GM12878 (cell line): Measurements from ENCODE around the gene OR4F15. TPM values are rescaled to one million over a fixed set of nuclear protein-coding genes. Genes with fewer than 3 reads are reported as not detected.
A peak's percentile ranks its signal among the peaks of the same experiment; 100 is the strongest.

Experiments
- ATAC-seq: fragments of 200-7000 bp; cut with Tn5 transposase; 3 replicates; pipeline ENCODE4 v1.9.1; 2020; ENCODE audit warnings: mild to moderate bottlenecking, moderate library complexity
- Bru-seq: library from RNA; stranded (reverse); fragments of 400-500 nt; gene quantifications from one replicate; lab custom pipeline; 2021; lab: Mats Ljungman, UMichigan
- BruChase-seq, 2 experiments: library from RNA; stranded (reverse); fragments of 400-500 nt; gene quantifications; one replicate each; lab custom pipeline; 2021; lab: Mats Ljungman, UMichigan
- BruUV-seq: library from RNA; stranded (reverse); fragments of 400-500 nt; replicated peaks from 2 replicates; lab custom pipeline; 2021; lab: Mats Ljungman, UMichigan
- CTCF ChIA-PET: fragments of 300-600 bp; sonication (Branson Sonifier 250); formaldehyde crosslinking; extraction: SDS; loops from one replicate; lab custom pipeline; 2021; ENCODE audit warnings: inconsistent platforms; lab: Yijun Ruan, JAX
- POLR2A ChIA-PET: fragments of 350-600 bp; formaldehyde crosslinking; extraction: SDS; loops from one replicate; lab custom pipeline; 2021; ENCODE audit warnings: inconsistent platforms; lab: Charles Lee
- RAD21 ChIA-PET: fragments of 300-600 bp; sonication (Branson Sonifier 250); formaldehyde crosslinking; loops from one replicate; lab custom pipeline; 2023; ENCODE audit warnings: antibody characterized with exemption; ENCODE audit not compliant: unreplicated experiment; lab: Charles Lee
- SMC1A ChIA-PET: fragments of 300-600 bp; sonication (Branson Sonifier 250); formaldehyde crosslinking; loops from one replicate; lab custom pipeline; 2023; ENCODE audit not compliant: unreplicated experiment, uncharacterized antibody; lab: Charles Lee
- DNase-seq: peaks from one replicate; pipeline ENCODE4 v3.0.0-alpha.2; 2011; ENCODE audit warnings: low read depth, low spot score
- FAIRE-seq: peaks from 3 replicates; lab custom pipeline; 2011; peaks lifted over from hg19 to GRCh38; lab: Jason Lieb, UNC
- H2AFZ ChIP-seq: 2 replicates; pipeline ENCODE4 v1.6.0; 2011; ENCODE audit warnings: low read depth, low read length, control low read depth; ENCODE audit not compliant: control insufficient read depth
- H3K27ac ChIP-seq: 2 replicates; pipeline ENCODE4 v1.5.1; 2011; ENCODE audit warnings: control low read depth; ENCODE audit not compliant: control insufficient read depth, insufficient read depth
- H3K27me3 ChIP-seq, 2 experiments: replicated peaks in 1 of 2; 2 replicates each; pipeline versions ENCODE4 v1.6.0 to v1.6.1; 2011; ENCODE audit warnings: low read length in 1 of 2; ENCODE audit not compliant: control insufficient read depth in 2 of 2, insufficient read depth in 2 of 2
- H3K36me3 ChIP-seq, 2 experiments: 2 replicates each; pipeline ENCODE4 v1.5.1; 2011; ENCODE audit warnings: low read length in 1 of 2; ENCODE audit not compliant: control insufficient read depth in 2 of 2, insufficient read depth in 2 of 2
- H3K4me1 ChIP-seq: 2 replicates; pipeline ENCODE4 v1.6.1; 2011; ENCODE audit warnings: mild to moderate bottlenecking, low read length, moderate library complexity, mixed read lengths; ENCODE audit not compliant: control insufficient read depth, insufficient read depth
- H3K4me2 ChIP-seq: 2 replicates; pipeline ENCODE4 v1.6.0; 2011; ENCODE audit warnings: control low read depth; ENCODE audit not compliant: control insufficient read depth, insufficient read depth
- H3K4me3 ChIP-seq: fragments of 200-600 bp; sonication (generic); 2 replicates; pipeline ENCODE4 v1.5.1; 2016
- H3K79me2 ChIP-seq: 2 replicates; pipeline ENCODE4 v1.6.0; 2011; ENCODE audit warnings: low read length; ENCODE audit not compliant: control insufficient read depth, insufficient read depth
- H3K9ac ChIP-seq: 2 replicates; pipeline ENCODE4 v1.8.0; 2011; ENCODE audit warnings: low read length, control low read depth, mixed read lengths; ENCODE audit not compliant: control insufficient read depth, insufficient read depth
- H3K9me3 ChIP-seq: replicated peaks from 3 replicates; pipeline ENCODE4 v1.5.1; 2011; ENCODE audit warnings: mild to moderate bottlenecking, low read length; ENCODE audit not compliant: control insufficient read depth, insufficient read depth
- H4K20me1 ChIP-seq: 2 replicates; pipeline ENCODE4 v1.6.0; 2011; ENCODE audit not compliant: control insufficient read depth, insufficient read depth
- ATF7 ChIP-seq: fragments of 450-650 bp; IDR thresholded peaks from 2 replicates; pipeline ENCODE4 v1.6.1; 2016; ENCODE audit warnings: low read depth, mild to moderate bottlenecking
- BHLHE40 ChIP-seq, 2 experiments: fragments of 450-650 bp in 1 of 2; IDR thresholded peaks; 2 replicates each; pipeline ENCODE4 v1.6.1; 2011 to 2017; ENCODE audit warnings: low read depth in 2 of 2, borderline replicate concordance in 1 of 2, improper control_type of control experiment in 1 of 2, low read length in 1 of 2, mild to moderate bottlenecking in 1 of 2
- CBX3 ChIP-seq: fragments of 200-600 bp; sonication (generic); IDR thresholded peaks from 2 replicates; pipeline ENCODE4 v1.6.1; 2016; ENCODE audit warnings: low read depth, borderline replicate concordance
- CHD1 ChIP-seq: IDR thresholded peaks from 2 replicates; pipeline ENCODE4 v1.6.1; 2012; ENCODE audit warnings: low read depth, low read length, improper control_type of control experiment
- DPF2 ChIP-seq: fragments of 450-650 bp; IDR thresholded peaks from 2 replicates; pipeline ENCODE4 v1.6.1; 2017; ENCODE audit warnings: mild to moderate bottlenecking
- E2F4 ChIP-seq: IDR thresholded peaks from 2 replicates; pipeline ENCODE4 v1.6.1; 2012; ENCODE audit warnings: low read depth, low read length, improper control_type of control experiment
- FOXM1 ChIP-seq: IDR thresholded peaks from 2 replicates; pipeline ENCODE4 v1.6.1; 2012; ENCODE audit warnings: low read depth, mild to moderate bottlenecking, inconsistent platforms, low read length, moderate library complexity
- GATAD2B ChIP-seq: fragments of 450-650 bp; conservative IDR thresholded peaks from 2 replicates; pipeline ENCODE4 v1.6.1; 2017; ENCODE audit warnings: low read depth, mild to moderate bottlenecking, moderate library complexity
- HDAC6 ChIP-seq: fragments of 200-600 bp; sonication (generic); IDR thresholded peaks from one replicate; pipeline ENCODE4 v1.8.0; 2017; ENCODE audit warnings: antibody characterized with exemption; ENCODE audit not compliant: unreplicated experiment
- MLLT1 ChIP-seq: fragments of 450-650 bp; IDR thresholded peaks from 2 replicates; pipeline ENCODE4 v1.6.1; 2016; ENCODE audit warnings: mild to moderate bottlenecking
- NFXL1 ChIP-seq: fragments of 450-650 bp; IDR thresholded peaks from 2 replicates; pipeline ENCODE4 v1.6.1; 2017; ENCODE audit warnings: antibody characterized with exemption, mild to moderate bottlenecking, borderline replicate concordance
- RBBP5 ChIP-seq: fragments of 200-600 bp; sonication (generic); conservative IDR thresholded peaks from 2 replicates; pipeline ENCODE4 v1.6.1; 2016
- RELA ChIP-seq: fragments of 450-650 bp; IDR thresholded peaks from 2 replicates; pipeline ENCODE4 v1.8.0; 2014; ENCODE audit warnings: borderline replicate concordance; ENCODE audit not compliant: partially characterized antibody
- SIX5 ChIP-seq: IDR thresholded peaks from 2 replicates; pipeline ENCODE4 v1.6.1; 2011; ENCODE audit warnings: mild to moderate bottlenecking, low read depth, low read length, moderate library complexity; ENCODE audit not compliant: severe bottlenecking
- SMARCA5 ChIP-seq: fragments of 450-650 bp; IDR thresholded peaks from 2 replicates; pipeline ENCODE4 v1.6.1; 2017; ENCODE audit warnings: mild to moderate bottlenecking
- SMC3 ChIP-seq: IDR thresholded peaks from 2 replicates; pipeline ENCODE4 v1.6.1; 2011; ENCODE audit warnings: low read length, improper control_type of control experiment, borderline replicate concordance
- STAT3 ChIP-seq: IDR thresholded peaks from 2 replicates; pipeline ENCODE4 v1.6.1; 2011; ENCODE audit warnings: low read depth, low read length, improper control_type of control experiment
- YY1 ChIP-seq: IDR thresholded peaks from 2 replicates; pipeline ENCODE4 v1.6.1; 2011; ENCODE audit warnings: low read depth, mild to moderate bottlenecking, low read length
- ZBTB4 ChIP-seq: fragments of 450-650 bp; formaldehyde crosslinking; IDR thresholded peaks from 2 replicates; pipeline ENCODE4 v1.4.0; 2022; ENCODE audit warnings: mild to moderate bottlenecking, moderate library complexity
- in situ Hi-C: fragments of 300-500 bp; cut with MboI; formaldehyde crosslinking; loops from 9 replicates; pipeline ENCODE4 v1.14.3; 2018; ENCODE audit warnings: mixed read lengths
- intact Hi-C: fragments of 100-400 bp; cut with micrococcal nuclease; formaldehyde crosslinking; loops from one replicate; pipeline ENCODE4 v1.14.2; 2022; ENCODE audit not compliant: unreplicated experiment
- long read RNA-seq, 2 experiments: library from polyadenylated mRNA; unstranded; transcript quantifications; one replicate each; pipeline ENCODE4 v2.0.0, GENCODE V29; 2019 to 2020
- polyA minus RNA-seq, 3 experiments: library from RNA; depleted of rRNA, polyadenylated mRNA; stranded (reverse); fragments of >200 nt; gene quantifications; 2 replicates each; pipeline ENCODE4 v1.2.3, GENCODE V29; 2011
- polyA plus RNA-seq, 11 experiments: library from polyadenylated mRNA; depleted of rRNA in 4 of 11; unstranded in 6 of 11; stranded (reverse) in 5 of 11; fragments of >200 nt; fragmentation: Nextera tagmentation in 4 of 11; fragmentation: Illumina TruSeq in 1 of 11; extraction: Ambion mirVana in 4 of 11; extraction: Trizol in 1 of 11; gene quantifications; 1 replicate in 1 of 11; 2 replicates in 10 of 11; pipeline versions ENCODE4 v1.2.1 to v1.2.3, GENCODE V29; 2011 to 2016; ENCODE audit warnings: inconsistent platforms in 2 of 11, missing spikeins in 2 of 11, low read depth in 1 of 11
- total RNA-seq, 4 experiments: library from RNA; depleted of rRNA in 3 of 4; stranded (reverse); fragments of >200 nt in 3 of 4; fragmentation: Illumina TruSeq in 1 of 4; extraction: Trizol in 1 of 4; gene quantifications; 2 replicates each; pipeline versions ENCODE4 v1.2.1 to v1.2.3, GENCODE V29; 2013 to 2021

Gene OR4F15
- 1.3 and 1.5 TPM in 2 replicates for total RNA-seq (2013; cell fraction: nucleolus; rRNA removed)
- total RNA-seq (2014; rRNA removed), result not detected in 2 replicates
- not detected in 2 replicates for total RNA-seq (2014; rRNA removed; fragmentation: Illumina TruSeq; extraction: Trizol)
- total RNA-seq (2021), result not detected in 2 replicates
- not detected for polyA plus RNA-seq (2011; ENCODE audit: low read depth)
- polyA plus RNA-seq (2011; rRNA removed), result not detected in 2 replicates
- not detected in 2 replicates for polyA plus RNA-seq (2011; cell fraction: cytosol; rRNA removed)
- 0.09 TPM in 1 of 2 replicates, not detected in the other for polyA plus RNA-seq (2011; cell fraction: nucleus; rRNA removed)
- polyA plus RNA-seq (2012), result not detected in 2 replicates
- not detected in 2 replicates for polyA plus RNA-seq (2014; fragmentation: Illumina TruSeq; extraction: Trizol)
- polyA plus RNA-seq (2014; fragmentation: Nextera tagmentation; extraction: Ambion mirVana), result not detected
- not detected in 2 replicates for polyA plus RNA-seq (2014; rRNA removed)
- polyA plus RNA-seq (2016; fragmentation: Nextera tagmentation; extraction: Ambion mirVana), result not detected
- polyA minus RNA-seq (2011; rRNA and poly(A)+ RNA removed), result not detected in 2 replicates
- polyA minus RNA-seq (2011; cell fraction: cytosol; rRNA and poly(A)+ RNA removed), result not detected in 2 replicates
- polyA minus RNA-seq (2011; cell fraction: nucleus; rRNA and poly(A)+ RNA removed), result 0.38 and 0.48 TPM in 2 replicates
- percentile 33 among the genes with signal in this experiment for Bru-seq, nascent RNA
- percentile 30 among the genes with signal in this experiment for BruChase-seq, experiment 1, labeled RNA remaining after a 6-hour chase
- percentile 33 among the genes with signal in this experiment for BruChase-seq, experiment 2, labeled RNA remaining after a 2-hour chase
- long read RNA-seq, experiment 1, result 0 reads
- long read RNA-seq, experiment 2, result 0 reads

GRCh38 chr15:101811902-101812301 lies at the start of gene OR4F15:
Gene OR4F15 (plus strand): TSS chr15:101812202. CDS start chr15:101818187, 5,985 bp downstream.
- ATAC-seq (no peak), FAIRE-seq (no peak), DNase-seq (no peak)
- ChIA-PET SMC1A (no interaction called here), CTCF (no interaction called here), RAD21 (no interaction called here), POLR2A (no interaction called here)
- no peaks in the 10 kb centered on the region for H3K36me3 ChIP-seq
- no peaks in the 10 kb centered on the region for H3K9me3 ChIP-seq
- no peaks in the 10 kb centered on the region for H3K79me2 ChIP-seq
- no peak within 1 kb of the TSS for H2AFZ ChIP-seq
- no TSS peak for BruUV-seq
- no peak within 1 kb of the TSS for H3K4me2 ChIP-seq
- no peaks in the 10 kb centered on the region for H3K27me3 ChIP-seq
- H3K27ac ChIP-seq, result no peak within 1 kb of the TSS
- no peak within 1 kb of the TSS for H3K9ac ChIP-seq
- H3K4me1 ChIP-seq, result no peaks in the 10 kb centered on the region
- in situ Hi-C loops, result no loop called here
- intact Hi-C loops, result no loop called here
- H3K4me3 ChIP-seq, result no peak within 1 kb of the TSS
- no peaks in the 10 kb centered on the region for H4K20me1 ChIP-seq
- no peak for TF ChIP-seq RBBP5
- no peak for TF ChIP-seq NFXL1
- no peak for TF ChIP-seq SMC3
- no peak for TF ChIP-seq HDAC6
- TF ChIP-seq ZBTB4, result no peak
- no peak for TF ChIP-seq ATF7
- TF ChIP-seq BHLHE40 (IDR thresholded peaks at IDR 0.05; ENCODE audit: borderline replicate concordance in 1 of 2, low read depth in 2 of 2, low read length in 1 of 2), result no peak
- TF ChIP-seq FOXM1, result no peak
- no peak for TF ChIP-seq CBX3
- no peak for TF ChIP-seq E2F4
- no peak for TF ChIP-seq RELA
- no peak for TF ChIP-seq SMARCA5
- no peak for TF ChIP-seq STAT3
- TF ChIP-seq GATAD2B, result no peak
- TF ChIP-seq YY1, result no peak
- no peak for TF ChIP-seq CHD1
- TF ChIP-seq DPF2, result no peak
- no peak for TF ChIP-seq MLLT1
- TF ChIP-seq SIX5, result no peak
